HAP-1 (cell line): ENCODE measurements around the gene HJURP.

Experiments
- DNase-seq, 2 experiments: peaks; one replicate each; pipeline ENCODE4 v3.0.0-alpha.2; 2016 to 2020; ENCODE audit warnings: low spot score in 2 of 2
- H3K27me3 ChIP-seq: fragments of 250-450 bp; sonication (Bioruptor Pico); 2 replicates; pipeline ENCODE4 v1.5.1; 2020; ENCODE audit warnings: low read depth, mild to moderate bottlenecking, moderate library complexity
- H3K36me3 ChIP-seq: fragments of 250-450 bp; sonication (Bioruptor Pico); replicated peaks from 2 replicates; pipeline ENCODE4 v1.5.1; 2020; ENCODE audit warnings: mild to moderate bottlenecking
- H3K4me1 ChIP-seq: fragments of 250-450 bp; sonication (Bioruptor Pico); 2 replicates; pipeline ENCODE4 v1.5.1; 2020; ENCODE audit warnings: mild to moderate bottlenecking
- H3K4me3 ChIP-seq: fragments of 250-450 bp; sonication (Bioruptor Pico); 2 replicates; pipeline ENCODE4 v1.5.1; 2020; ENCODE audit warnings: mild to moderate bottlenecking, moderate library complexity
- H3K9me3 ChIP-seq: fragments of 250-450 bp; sonication (Bioruptor Pico); 2 replicates; pipeline ENCODE4 v1.5.1; 2020; ENCODE audit warnings: mild to moderate bottlenecking, moderate library complexity
- in situ Hi-C: fragments of 300-500 bp; cut with MboI; formaldehyde crosslinking; loops from 3 replicates; pipeline ENCODE4 v1.14.3; 2020; ENCODE audit warnings: low sequenced_read_pairs, inconsistent platforms, mixed read lengths

The HJURP gene

GRCh38 chr2:233794128-233794658 is 60.1 kb downstream of the HJURP start:
- H3K4me3 ChIP-seq: no peak overlapping the region
- H3K36me3 ChIP-seq: no peaks in the 10 kb centered on the region
- no peak for DNase-seq
- in situ Hi-C loops: no loop called here
- H3K9me3 ChIP-seq: no peaks in the 10 kb centered on the region
- no peaks in the 10 kb centered on the region for H3K4me1 ChIP-seq
- no peaks in the 10 kb centered on the region for H3K27me3 ChIP-seq

GRCh38 chr2:233793465-233794127 is 60.7 kb downstream of the HJURP start:
- Histone ChIP-seq H3K4me1 (no peaks in the 10 kb centered on the region), H3K27me3 (no peaks in the 10 kb centered on the region), H3K4me3 (no peak overlapping the region), H3K9me3 (no peaks in the 10 kb centered on the region), H3K36me3 (no peaks in the 10 kb centered on the region)
- DNase-seq: no peak
- in situ Hi-C loops: no loop called here

- no peak for DNase-seq
- H3K9me3 ChIP-seq: no peaks in the 10 kb centered on the region
- no peaks in the 10 kb centered on the region for H3K36me3 ChIP-seq
- no peak overlapping the region for H3K4me3 ChIP-seq
- in situ Hi-C loops: no loop called here
- no peaks in the 10 kb centered on the region for H3K4me1 ChIP-seq
- H3K27me3 ChIP-seq: no peaks in the 10 kb centered on the region
Observed at GRCh38 chr2:233792720-233793119, 61.6 kb downstream of the HJURP start.

- H3K27me3 ChIP-seq: no peaks in the 10 kb centered on the region
- H3K36me3 ChIP-seq: no peaks in the 10 kb centered on the region
- no peak for DNase-seq
- in situ Hi-C loops: no loop called here
- no peaks in the 10 kb centered on the region for H3K4me1 ChIP-seq
- no peak overlapping the region for H3K4me3 ChIP-seq
- H3K9me3 ChIP-seq: no peaks in the 10 kb centered on the region
Observed at GRCh38 chr2:233791883-233792329, 62.4 kb downstream of the HJURP start.

GRCh38 chr2:233791151-233791882 is 63.0 kb downstream of the HJURP start:
- in situ Hi-C loops: no loop called here
- Histone ChIP-seq H3K4me3 (no peak overlapping the region), H3K36me3 (no peaks in the 10 kb centered on the region), H3K27me3 (no peaks in the 10 kb centered on the region), H3K4me1 (no peaks in the 10 kb centered on the region), H3K9me3 (no peaks in the 10 kb centered on the region)
- DNase-seq: no peak

GRCh38 chr2:233789554-233789953 is 64.8 kb downstream of the HJURP start:
- Histone ChIP-seq H3K27me3 (no peaks in the 10 kb centered on the region), H3K9me3 (no peaks in the 10 kb centered on the region), H3K36me3 (no peaks in the 10 kb centered on the region), H3K4me3 (no peak overlapping the region), H3K4me1 (no peaks in the 10 kb centered on the region)
- in situ Hi-C loops: no loop called here
- DNase-seq: no peak
